HepG2 (cell line): ENCODE data around the gene AP5Z1. TPM values are rescaled to one million over a fixed set of nuclear protein-coding genes. Genes with fewer than 3 reads are reported as not detected.

ENCODE experiments used
- ATAC-seq: fragments of 200-7000 bp; cut with Tn5 transposase; 3 replicates; pipeline ENCODE4 v1.9.1; 2020; ENCODE audit warnings: mild to moderate bottlenecking, moderate library complexity
- BruUV-seq: library from RNA; stranded (reverse); fragments of 400-500 nt; replicated peaks from 2 replicates; lab custom pipeline; 2021; lab: Mats Ljungman, UMichigan
- CTCF ChIA-PET: fragments of 300-600 bp; formaldehyde crosslinking; extraction: SDS; loops from one replicate; lab custom pipeline; 2021; ENCODE audit warnings: low total read pairs, inconsistent platforms, low intra/inter-chr PET ratio; lab: Yijun Ruan, JAX
- POLR2A ChIA-PET: fragments of 350-600 bp; sonication (Branson Sonifier 250); formaldehyde crosslinking; loops from one replicate; lab custom pipeline; 2020; ENCODE audit warnings: antibody characterized with exemption, inconsistent platforms; lab: Yijun Ruan, JAX
- DNase-seq: peaks from one replicate; pipeline ENCODE4 v3.0.0-alpha.2; 2015; ENCODE audit warnings: low spot score
- FAIRE-seq: peaks from 3 replicates; lab custom pipeline; 2011; peaks lifted over from hg19 to GRCh38; lab: Jason Lieb, UNC
- H2AFZ ChIP-seq: one replicate; pipeline ENCODE4 v1.6.1; 2011; ENCODE audit warnings: low read length, inconsistent platforms
- H3K27ac ChIP-seq: fragments of 300-600 bp; 3 replicates; pipeline ENCODE4 v1.8.0; 2011; ENCODE audit warnings: mixed run types, mild to moderate bottlenecking, mixed read lengths, low read length, inconsistent platforms; ENCODE audit not compliant: insufficient read depth; ENCODE audit errors: extremely low read length
- H3K27me3 ChIP-seq, 2 experiments: fragments of 200-600 bp in 1 of 2; 2 replicates in 1 of 2; 3 replicates in 1 of 2; pipeline versions ENCODE4 v1.6.0 to v1.8.0; 2011; ENCODE audit warnings: low read length in 2 of 2, mild to moderate bottlenecking in 2 of 2, moderate library complexity in 2 of 2, inconsistent platforms in 1 of 2; ENCODE audit not compliant: insufficient read depth in 2 of 2, control insufficient read depth in 1 of 2
- H3K36me3 ChIP-seq, 2 experiments: fragments of 200-600 bp in 1 of 2; replicated peaks in 1 of 2; 2 replicates in 1 of 2; 3 replicates in 1 of 2; pipeline versions ENCODE4 v1.5.1 to v1.8.0; 2011; ENCODE audit warnings: low read length in 2 of 2, inconsistent platforms in 1 of 2; ENCODE audit not compliant: insufficient read depth in 2 of 2, control insufficient read depth in 1 of 2
- H3K4me1 ChIP-seq: 2 replicates; pipeline ENCODE4 v1.5.1; 2012; ENCODE audit warnings: low read length, inconsistent platforms; ENCODE audit not compliant: insufficient read depth
- H3K4me2 ChIP-seq: 2 replicates; pipeline ENCODE4 v1.6.0; 2011; ENCODE audit warnings: low read depth, low read length, inconsistent platforms
- H3K4me3 ChIP-seq, 3 experiments: fragments of 200-600 bp in 1 of 3; sonication (generic), shearing (Covaris generic) in 1 of 3; replicated peaks in 1 of 3; 2 replicates each; pipeline ENCODE4 v1.5.1; 2011 to 2016; ENCODE audit warnings: low read length in 3 of 3, inconsistent platforms in 2 of 3, low read depth in 2 of 3, mild to moderate bottlenecking in 2 of 3, control low read depth in 1 of 3, mixed read lengths in 1 of 3; ENCODE audit not compliant: insufficient read depth in 1 of 3
- H3K79me2 ChIP-seq: one replicate; pipeline ENCODE4 v1.6.1; 2011; ENCODE audit warnings: low read length, inconsistent platforms; ENCODE audit not compliant: insufficient read depth
- H3K9ac ChIP-seq: 2 replicates; pipeline ENCODE4 v1.6.0; 2011; ENCODE audit warnings: mild to moderate bottlenecking, low read depth, low read length, inconsistent platforms; ENCODE audit not compliant: insufficient read depth
- H3K9me3 ChIP-seq: 2 replicates; pipeline ENCODE4 v1.5.1; 2012; ENCODE audit warnings: mild to moderate bottlenecking, low read length
- H4K20me1 ChIP-seq: 2 replicates; pipeline ENCODE4 v1.6.0; 2011; ENCODE audit warnings: inconsistent platforms, mild to moderate bottlenecking, low read length, moderate library complexity; ENCODE audit not compliant: insufficient read depth
- ARNT ChIP-seq: fragments of 450-650 bp; IDR thresholded peaks from 2 replicates; pipeline ENCODE4 v1.6.1; 2017
- ATF7 ChIP-seq, 2 experiments: fragments of 450-650 bp in 1 of 2; sonication (generic) in 1 of 2; formaldehyde crosslinking in 1 of 2; IDR thresholded peaks; 2 replicates each; pipeline versions ENCODE4 v1.4.0 to v1.6.1; 2016 to 2020; ENCODE audit warnings: antibody characterized with exemption in 1 of 2, mild to moderate bottlenecking in 1 of 2, missing genetic modification reagents in 1 of 2
- CENPT ChIP-seq: sonication (generic); formaldehyde crosslinking; IDR thresholded peaks from 2 replicates; pipeline ENCODE4 v1.8.0; 2022; ENCODE audit warnings: low read depth, mild to moderate bottlenecking, moderate library complexity, missing genetic modification reagents
- CSRNP1 ChIP-seq: sonication (generic); formaldehyde crosslinking; IDR thresholded peaks from 2 replicates; pipeline ENCODE4 v1.8.1; 2023; ENCODE audit warnings: mild to moderate bottlenecking, missing genetic modification reagents
- ELF3 ChIP-seq: IDR thresholded peaks from 2 replicates; pipeline ENCODE4 v1.6.1; 2016; ENCODE audit warnings: missing genetic modification reagents, missing compliant biosample characterization
- KLF16 ChIP-seq, 2 experiments: sonication (generic) in 1 of 2; formaldehyde crosslinking in 1 of 2; IDR thresholded peaks; 2 replicates each; pipeline versions ENCODE4 v1.6.1 to v1.8.0; 2016 to 2023; ENCODE audit warnings: missing genetic modification reagents in 2 of 2, missing compliant biosample characterization in 1 of 2
- MLXIP ChIP-seq: sonication (generic); formaldehyde crosslinking; IDR thresholded peaks from 2 replicates; pipeline ENCODE4 v1.9.0; 2021; ENCODE audit warnings: missing genetic modification reagents, borderline replicate concordance
- PCBP2 ChIP-seq: fragments of 200-400 bp; formaldehyde crosslinking; optimal IDR thresholded peaks from 2 replicates; pipeline ENCODE3; 2018; ENCODE audit warnings: low read length, low read depth; ENCODE audit not compliant: poor library complexity, severe bottlenecking
- RXRA ChIP-seq: sonication (generic); formaldehyde crosslinking; IDR thresholded peaks from 2 replicates; pipeline ENCODE4 v1.5.1; 2020; ENCODE audit warnings: missing genetic modification reagents
- XRCC5 ChIP-seq: fragments of 200-400 bp; formaldehyde crosslinking; optimal IDR thresholded peaks from 2 replicates; pipeline ENCODE3; 2017; ENCODE audit warnings: mild to moderate bottlenecking, low read length
- ZBTB3 ChIP-seq: sonication (generic); formaldehyde crosslinking; IDR thresholded peaks from 2 replicates; pipeline ENCODE4 v1.4.0; 2020; ENCODE audit warnings: low read depth, mild to moderate bottlenecking, moderate library complexity, missing genetic modification reagents, borderline replicate concordance
- WGBS: methylation state at CpG from one replicate; pipeline ENCODE4 v1.1.6; 2017; ENCODE audit warnings: low lambda C conversion rate; 5-methylcytosine and 5-hydroxymethylcytosine counted together
- in situ Hi-C: cut with HindIII; loops from 2 replicates; pipeline ENCODE4 v1.10.0; 2017; ENCODE audit warnings: low pct_unique_long_range_greater_than_20kb; ENCODE audit not compliant: extremely low pct_ligation_motif_present
- intact Hi-C: fragments of 100-400 bp; cut with micrococcal nuclease; formaldehyde crosslinking; loops from one replicate; pipeline ENCODE4 v1.10.0; 2022; ENCODE audit not compliant: unreplicated experiment
- polyA plus RNA-seq, 8 experiments: library from polyadenylated mRNA; depleted of rRNA in 3 of 8; stranded (reverse) in 7 of 8; unstranded in 1 of 8; fragments of >200 nt; fragmentation: Illumina TruSeq in 4 of 8; extraction: Trizol in 4 of 8; gene quantifications; 2 replicates each; pipeline versions ENCODE4 v1.2.1 to v1.2.3, GENCODE V29; 2011 to 2016; ENCODE audit warnings: low read depth in 4 of 8, missing spikeins in 1 of 8, mixed read lengths in 1 of 8; ENCODE audit not compliant: insufficient read depth in 1 of 8
- total RNA-seq, 5 experiments: library from RNA; depleted of rRNA; stranded (reverse); fragments of >200 nt; fragmentation: Illumina TruSeq; extraction: Trizol; gene quantifications; 2 replicates each; pipeline ENCODE4 v1.2.3, GENCODE V29; 2016; ENCODE audit warnings: low read depth in 1 of 5

AP5Z1 gene
- total and polyA plus RNA-seq, 2 of the 13 experiments (the other 11 are each of a cell fraction or from before 2014, with no cell fraction given): 9.3 to 15.1 TPM

GRCh38 chr7:4794591-4795350, 19.3 kb downstream of the AP5Z1 start:
- H3K9me3 ChIP-seq: no peaks in the 10 kb centered on the region
- DNase-seq (no peak), FAIRE-seq (no peak), ATAC-seq (no peak)
- H3K27ac ChIP-seq: no peak overlapping the region
- POLR2A ChIA-PET: interaction anchor here (1.3 kb wide), 1 partner anchor 20 kb away, joined by 5 read pairs; the partner anchor contains the start of gene AP5Z1
- in situ Hi-C loops (loop anchor here (10.0 kb wide), 1 partner anchor 290 kb away; no protein-coding TSS in a partner anchor), intact Hi-C loops (no loop called here)
- no peak overlapping the region for H3K4me3 ChIP-seq
- H2AFZ ChIP-seq: no peak overlapping the region
- H4K20me1 ChIP-seq: no peaks in the 10 kb centered on the region
- no peak overlapping the region for H3K9ac ChIP-seq
- no peaks in the 10 kb centered on the region for H3K27me3 ChIP-seq
- WGBS: 86% methylated on average over 24 of the region's 24 CpGs
- H3K36me3 ChIP-seq: peaks cover 1 to 3% of the 10 kb centered on the region in 2 experiments; a peak in 1 of 5 replicates
- H3K79me2 ChIP-seq: no peaks in the 10 kb centered on the region
- CTCF ChIA-PET: no interaction called here
- TF ChIP-seq ATF7 (IDR thresholded peaks at IDR 0.05): 0 out of 2 replicates have a peak, but pooled peaks have one; percentile 11
- TF ChIP-seq ATF7 (CRISPR knock-in tag; IDR thresholded peaks at IDR 0.05): no peak
- TF ChIP-seq XRCC5: no peak
- peaks cover 16% of the 10 kb centered on the region for H3K4me1 ChIP-seq
- no peak overlapping the region for H3K4me2 ChIP-seq
- BruUV-seq: TSS peak; percentile 41

GRCh38 chr7:4796453-4796852, 21.0 kb downstream of the AP5Z1 start:
- in situ Hi-C loops: loop anchor here (10.0 kb wide), 1 partner anchor 288 kb away; no protein-coding TSS in a partner anchor

More at GRCh38 chr7:4796453-4796852, 21.0 kb downstream of the AP5Z1 start:
- no peak for TF ChIP-seq RXRA (CRISPR knock-in tag)
- no peak for TF ChIP-seq ARNT
- no peak for TF ChIP-seq CENPT (CRISPR knock-in tag)
- TF ChIP-seq CSRNP1 (CRISPR knock-in tag): no peak
- no peak for TF ChIP-seq KLF16 (CRISPR knock-in tag; IDR thresholded peaks at IDR 0.05)
- TF ChIP-seq ELF3 (CRISPR knock-in tag): no peak
- TF ChIP-seq ZBTB3 (CRISPR knock-in tag): no peak
- no peak for TF ChIP-seq MLXIP (CRISPR knock-in tag)
- TF ChIP-seq PCBP2: no peak
- no peak for FAIRE-seq
- no peak overlapping the region for H3K27ac ChIP-seq
- POLR2A ChIA-PET: interaction anchor here (2.0 kb wide), 1 partner anchor 21 kb away, joined by 10 read pairs; the partner anchor contains the start of gene AP5Z1
- no peaks in the 10 kb centered on the region for H3K9me3 ChIP-seq
- no peak overlapping the region for H3K9ac ChIP-seq
- BruUV-seq: no TSS peak
- CTCF ChIA-PET: no interaction called here
- H3K36me3 ChIP-seq: peaks cover under 1 to 3% of the 10 kb centered on the region in 2 experiments; a peak in 1 of 5 replicates
- WGBS: 61% methylated on average over 9 of the region's 9 CpGs
- peaks cover 16% of the 10 kb centered on the region for H3K4me1 ChIP-seq
- H3K4me2 ChIP-seq: no peak overlapping the region
- H2AFZ ChIP-seq: no peak overlapping the region
- H3K79me2 ChIP-seq: no peaks in the 10 kb centered on the region
- ATAC-seq: no peak
- no peak overlapping the region for H3K4me3 ChIP-seq
- H3K27me3 ChIP-seq: peaks cover 1 to 11% of the 10 kb centered on the region in 2 experiments; a peak in 2 of 5 replicates
- no peaks in the 10 kb centered on the region for H4K20me1 ChIP-seq
- DNase-seq: no peak
- intact Hi-C loops: no loop called here
